Suprapubic skin (tissue), 4 donors: Measurements from ENCODE around the gene GET4. TPM values are rescaled to one million over a fixed set of nuclear protein-coding genes. Genes with fewer than 3 reads are reported as not detected.

ENCODE experiments used
- DNase-seq, 2 donors: peaks; one replicate each; pipeline ENCODE4 v3.0.0-alpha.2; 2019; ENCODE audit warnings: low spot score in 2 of 2
- H3K27ac ChIP-seq: fragments of 200-600 bp; sonication (generic); one replicate; pipeline ENCODE4 v1.5.1; 2019
- H3K27me3 ChIP-seq: fragments of 200-600 bp; sonication (generic); one replicate; pipeline ENCODE4 v1.5.1; 2019
- H3K36me3 ChIP-seq: fragments of 200-600 bp; sonication (generic); one replicate; pipeline ENCODE4 v1.5.1; 2019
- H3K4me1 ChIP-seq: fragments of 200-600 bp; sonication (generic); one replicate; pipeline ENCODE4 v1.5.1; 2019
- H3K4me3 ChIP-seq: fragments of 200-600 bp; sonication (generic); one replicate; pipeline ENCODE4 v1.5.1; 2019; ENCODE audit warnings: mild to moderate bottlenecking
- H3K9me3 ChIP-seq: fragments of 200-600 bp; sonication (generic); one replicate; pipeline ENCODE4 v1.5.1; 2019
- EP300 ChIP-seq: sonication (generic); formaldehyde crosslinking; IDR thresholded peaks from one replicate; pipeline ENCODE4 v1.6.1; 2017; ENCODE audit warnings: antibody characterized with exemption
- POLR2A ChIP-seq, 2 donors: fragments of 450-650 bp; IDR thresholded peaks; one replicate each; pipeline ENCODE4 v1.6.1; 2017; ENCODE audit warnings: antibody characterized with exemption in 2 of 2, mild to moderate bottlenecking in 2 of 2, moderate library complexity in 2 of 2
- POLR2AphosphoS5 ChIP-seq, 3 donors: sonication (generic); formaldehyde crosslinking; IDR thresholded peaks; one replicate each; pipeline ENCODE4 v1.6.1; 2017; ENCODE audit warnings: antibody characterized with exemption in 3 of 3
- WGBS: methylation state at CpG from one replicate; pipeline ENCODE4 v1.1.5; 2018; 5-methylcytosine and 5-hydroxymethylcytosine counted together
- total RNA-seq, 4 donors: library from RNA; depleted of rRNA; stranded (reverse); fragments of >200 nt; gene quantifications; one replicate each; pipeline ENCODE4 v1.1.0, GENCODE V29; 2016
- TF ChIP-seq, protein P1 (sequence below), 2 donors: fragments of 200-600 bp in 1 of 2; fragments of 450-650 bp in 1 of 2; sonication (generic) in 1 of 2; IDR thresholded peaks; one replicate each; pipeline ENCODE4 v1.5.1; 2016 to 2019; ENCODE audit warnings: antibody characterized with exemption in 2 of 2, mild to moderate bottlenecking in 1 of 2, moderate library complexity in 1 of 2

The GET4 gene
- total RNA-seq, 4 donors from 2014 or later = 27.7 to 58.2 (median 47.8) TPM

DNA sequence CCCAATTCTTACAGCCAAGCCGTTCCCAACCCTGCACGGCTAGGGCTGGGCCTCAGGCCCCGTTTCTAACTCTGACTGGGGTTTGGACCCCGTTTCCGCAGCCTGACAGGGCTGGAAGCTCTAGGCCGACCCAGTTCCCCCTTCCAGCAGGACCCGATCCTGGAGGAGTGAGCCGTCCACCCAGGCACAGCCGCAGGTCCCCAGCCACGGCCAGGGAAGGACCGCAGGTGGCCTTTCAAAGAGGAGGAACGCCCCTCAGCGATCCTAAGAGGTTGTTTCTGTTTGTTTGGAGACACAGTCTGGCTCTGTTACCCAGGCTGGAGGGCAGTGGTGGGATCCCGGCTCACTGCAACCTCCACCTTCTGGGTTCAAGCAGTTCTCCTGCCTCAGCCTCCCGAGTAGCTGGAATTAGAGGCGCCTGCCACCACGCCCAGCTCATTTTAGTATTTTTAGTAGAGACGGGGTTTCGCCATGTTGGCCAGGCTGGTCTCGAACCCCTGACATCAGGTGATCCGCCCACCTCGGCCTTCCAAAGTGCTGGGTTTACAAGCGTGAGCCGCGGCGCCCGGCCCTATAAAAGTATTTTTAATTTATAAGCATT lies 778 bp upstream of the GET4 start:
- H3K4me1 ChIP-seq = peaks cover 56% of the 10 kb centered on the region
- 55% methylated on average over 14 of the region's 27 CpGs for WGBS

DNA sequence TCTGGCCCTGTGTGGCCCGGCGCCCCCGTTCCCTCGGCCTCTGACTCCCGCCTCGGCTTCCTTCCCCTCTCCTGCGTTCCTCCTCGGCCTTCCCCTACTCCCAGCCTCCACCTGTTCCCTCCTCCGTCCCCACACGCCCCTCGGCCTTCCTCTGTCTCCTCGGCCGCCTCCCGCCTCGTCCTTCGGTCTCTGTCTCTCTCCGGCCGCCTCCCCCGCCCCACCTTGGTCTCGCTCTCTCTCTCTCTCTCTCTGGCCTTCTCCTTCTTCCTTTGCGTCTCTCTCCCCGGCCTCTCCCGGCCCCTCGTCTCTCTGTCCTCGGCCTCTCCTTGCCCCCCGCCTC lies 588 bp downstream of the GET4 start:
- no peaks in the 10 kb centered on the region for H3K9me3 ChIP-seq
- TF ChIP-seq POLR2A (IDR thresholded peaks at IDR 0.05) = no peak
- TF ChIP-seq, protein P1, sequence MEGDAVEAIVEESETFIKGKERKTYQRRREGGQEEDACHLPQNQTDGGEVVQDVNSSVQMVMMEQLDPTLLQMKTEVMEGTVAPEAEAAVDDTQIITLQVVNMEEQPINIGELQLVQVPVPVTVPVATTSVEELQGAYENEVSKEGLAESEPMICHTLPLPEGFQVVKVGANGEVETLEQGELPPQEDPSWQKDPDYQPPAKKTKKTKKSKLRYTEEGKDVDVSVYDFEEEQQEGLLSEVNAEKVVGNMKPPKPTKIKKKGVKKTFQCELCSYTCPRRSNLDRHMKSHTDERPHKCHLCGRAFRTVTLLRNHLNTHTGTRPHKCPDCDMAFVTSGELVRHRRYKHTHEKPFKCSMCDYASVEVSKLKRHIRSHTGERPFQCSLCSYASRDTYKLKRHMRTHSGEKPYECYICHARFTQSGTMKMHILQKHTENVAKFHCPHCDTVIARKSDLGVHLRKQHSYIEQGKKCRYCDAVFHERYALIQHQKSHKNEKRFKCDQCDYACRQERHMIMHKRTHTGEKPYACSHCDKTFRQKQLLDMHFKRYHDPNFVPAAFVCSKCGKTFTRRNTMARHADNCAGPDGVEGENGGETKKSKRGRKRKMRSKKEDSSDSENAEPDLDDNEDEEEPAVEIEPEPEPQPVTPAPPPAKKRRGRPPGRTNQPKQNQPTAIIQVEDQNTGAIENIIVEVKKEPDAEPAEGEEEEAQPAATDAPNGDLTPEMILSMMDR (IDR thresholded peaks at IDR 0.05) = no peak
- no peak for TF ChIP-seq POLR2AphosphoS5 (IDR thresholded peaks at IDR 0.05)
- TF ChIP-seq EP300 = no peak
- DNase-seq = peak in 1 of 2 donors; percentile 83
- peak overlapping the region; percentile 87 for H3K4me3 ChIP-seq
- H3K4me1 ChIP-seq = peaks cover 60% of the 10 kb centered on the region
- H3K36me3 ChIP-seq = peaks cover 13% of the 10 kb centered on the region
- peak overlapping the region; percentile 88 for H3K27ac ChIP-seq
- H3K27me3 ChIP-seq = no peaks in the 10 kb centered on the region
- 1% methylated on average over 26 of the region's 26 CpGs for WGBS

More for the DNA sequence above, 778 bp upstream of the GET4 start:
- TF ChIP-seq EP300 (no peak), POLR2A (IDR thresholded peaks at IDR 0.05) (no peak), POLR2AphosphoS5 (IDR thresholded peaks at IDR 0.05) (no peak)
- TF ChIP-seq, protein P1 (IDR thresholded peaks at IDR 0.05) = no peak
- peak in 1 of 2 donors; percentile 79 for DNase-seq
- Histone ChIP-seq H3K36me3 (peaks cover 26% of the 10 kb centered on the region), H3K27ac (peak overlapping the region; percentile 93), H3K4me3 (peak overlapping the region; percentile 87), H3K9me3 (no peaks in the 10 kb centered on the region), H3K27me3 (no peaks in the 10 kb centered on the region)

DNA sequence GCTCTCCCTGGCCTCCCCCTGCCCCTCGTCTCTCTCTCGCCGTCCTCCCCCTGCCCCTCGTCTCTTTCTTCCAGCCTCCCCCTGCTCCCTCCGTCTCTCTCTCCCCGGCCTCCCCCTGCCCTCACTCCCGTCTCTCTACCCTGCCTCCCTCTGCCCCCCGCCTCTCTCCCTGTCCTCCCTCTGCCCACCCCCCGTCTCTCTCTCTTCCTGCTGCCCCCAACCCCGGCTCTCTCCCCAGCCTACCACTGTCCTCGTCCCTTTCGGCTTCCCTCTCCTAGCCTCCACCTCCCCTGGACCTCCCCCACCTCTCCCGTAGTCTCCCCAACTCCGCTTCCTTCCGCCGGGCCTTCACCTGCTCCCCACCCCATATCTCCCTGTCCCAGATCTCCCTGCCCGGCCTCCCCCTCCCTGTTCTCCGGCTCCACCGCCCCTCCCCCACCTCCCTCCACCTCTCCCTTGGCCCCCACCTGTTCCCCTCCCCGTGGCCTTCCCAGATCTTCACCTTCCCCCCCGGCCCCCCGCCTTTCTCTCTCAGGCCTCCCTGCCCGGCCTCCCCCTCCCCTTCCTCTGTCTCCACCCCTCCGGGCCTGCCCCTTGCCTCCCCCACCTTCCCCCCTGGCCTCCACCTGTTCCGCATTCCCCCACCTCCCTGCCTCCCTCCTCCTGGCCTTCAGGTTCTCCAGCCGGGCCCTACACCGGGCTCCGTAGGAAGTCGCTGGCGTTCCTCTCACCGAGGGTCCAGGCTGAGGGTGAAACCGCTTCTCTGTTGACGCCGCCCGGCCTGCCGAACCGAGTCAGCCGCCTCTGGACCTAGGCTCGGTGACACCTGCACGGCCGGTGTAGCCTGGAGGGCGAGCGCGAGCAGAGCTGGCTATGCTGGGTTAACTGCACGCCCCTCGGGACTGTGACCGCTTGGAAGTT lies 1.2 kb downstream of the GET4 start:
- TF ChIP-seq POLR2AphosphoS5 (IDR thresholded peaks at IDR 0.05) (no peak), POLR2A (IDR thresholded peaks at IDR 0.05) (no peak), EP300 (no peak)
- TF ChIP-seq, protein P1 (IDR thresholded peaks at IDR 0.05) = no peak
- Histone ChIP-seq H3K27me3 (no peaks in the 10 kb centered on the region), H3K4me1 (peaks cover 66% of the 10 kb centered on the region), H3K9me3 (no peaks in the 10 kb centered on the region), H3K27ac (peak overlapping the region; percentile 88), H3K36me3 (peaks cover 6% of the 10 kb centered on the region), H3K4me3 (peak overlapping the region; percentile 87)
- 5% methylated on average over 29 of the region's 47 CpGs for WGBS
- DNase-seq = peak in 1 of 2 donors; percentile 77

DNA sequence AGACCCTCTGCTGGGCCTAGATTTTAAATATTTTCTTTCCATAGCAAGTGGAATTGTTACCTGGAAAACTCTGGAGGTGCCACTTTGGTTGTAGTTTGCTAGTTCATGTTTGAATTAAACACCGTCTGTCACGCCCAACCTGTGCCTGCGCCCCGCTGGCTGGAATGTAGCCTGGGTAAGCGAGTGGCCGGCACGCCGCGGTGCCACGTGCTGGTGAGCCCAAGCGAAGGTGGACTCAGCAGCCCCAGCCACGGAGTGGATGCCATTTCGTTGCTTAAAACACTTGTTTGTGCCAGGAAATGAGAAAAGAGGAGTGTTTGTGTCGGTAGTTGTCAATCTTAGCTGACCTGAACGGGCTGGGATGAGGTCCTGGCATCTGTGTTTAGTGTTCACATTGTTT lies 2.7 kb downstream of the GET4 start:
- 88% methylated on average over 15 of the region's 15 CpGs for WGBS
- H3K27ac ChIP-seq = no peak overlapping the region

More for the DNA sequence above, 2.7 kb downstream of the GET4 start:
- no peak for DNase-seq
- Histone ChIP-seq H3K4me3 (no peak overlapping the region), H3K4me1 (peaks cover 70% of the 10 kb centered on the region), H3K36me3 (peaks cover 2% of the 10 kb centered on the region), H3K27me3 (no peaks in the 10 kb centered on the region), H3K9me3 (no peaks in the 10 kb centered on the region)
- TF ChIP-seq, protein P1 (IDR thresholded peaks at IDR 0.05) = no peak
- TF ChIP-seq EP300 (no peak), POLR2A (IDR thresholded peaks at IDR 0.05) (no peak), POLR2AphosphoS5 (IDR thresholded peaks at IDR 0.05) (no peak)
